CD4-positive, CD25-positive, alpha-beta regulatory T cell (primary cell): ENCODE data around the gene PHIP. TPM values are rescaled to one million over a fixed set of nuclear protein-coding genes. Genes with fewer than 3 reads are reported as not detected.

Experiments
- ATAC-seq, 2 donors: fragments of 150-1000 bp; cut with Tn5 transposase; one replicate each; pipeline ENCODE4 v1.10.0; 2021; ENCODE audit warnings: low read depth in 2 of 2, moderate number of reproducible peaks in 2 of 2, moderate library complexity in 1 of 2
- DNase-seq, 3 donors: peaks; one replicate each; pipeline versions ENCODE4 v3.0.0 to v3.0.0-alpha.2; 2012 to 2022; ENCODE audit warnings: mixed read lengths in 1 of 3
- H3K27ac ChIP-seq: one replicate; pipeline ENCODE4 v1.7.0; 2013; ENCODE audit warnings: mild to moderate bottlenecking, low read length; ENCODE audit not compliant: insufficient read depth, poor library complexity, severe bottlenecking
- H3K27me3 ChIP-seq: one replicate; pipeline ENCODE4 v1.7.0; 2013; ENCODE audit warnings: low read length; ENCODE audit not compliant: control insufficient read depth, insufficient read depth
- H3K36me3 ChIP-seq: one replicate; pipeline ENCODE4 v1.7.0; 2013; ENCODE audit warnings: mild to moderate bottlenecking, low read length, moderate library complexity; ENCODE audit not compliant: control insufficient read depth, insufficient read depth
- H3K4me1 ChIP-seq: 2 replicates; pipeline ENCODE4 v1.7.0; 2013; ENCODE audit warnings: mild to moderate bottlenecking, low read length; ENCODE audit not compliant: insufficient read depth, control insufficient read depth, poor library complexity, severe bottlenecking
- H3K4me3 ChIP-seq: one replicate; pipeline ENCODE4 v1.7.0; 2013; ENCODE audit warnings: low read depth, mild to moderate bottlenecking, low read length, moderate library complexity
- H3K9me3 ChIP-seq, 2 experiments: 1 replicate in 1 of 2; 2 replicates in 1 of 2; pipeline ENCODE4 v1.7.0; 2013; ENCODE audit warnings: low read length in 2 of 2, mild to moderate bottlenecking in 1 of 2, moderate library complexity in 1 of 2; ENCODE audit not compliant: control insufficient read depth in 2 of 2
- H3K27ac Mint-ChIP-seq, 3 donors: one replicate each; pipeline ENCODE4 v1.8.0; 2020 to 2022; ENCODE audit warnings: mild to moderate bottlenecking in 3 of 3, mixed read lengths in 3 of 3, moderate library complexity in 2 of 3
- H3K27me3 Mint-ChIP-seq: one replicate; pipeline ENCODE4 v1.8.0; 2022; ENCODE audit warnings: mild to moderate bottlenecking, mixed read lengths
- H3K36me3 Mint-ChIP-seq: one replicate; pipeline ENCODE4 v1.8.0; 2020; ENCODE audit warnings: mixed read lengths
- H3K4me1 Mint-ChIP-seq, 4 donors: one replicate each; pipeline ENCODE4 v1.8.0; 2020 to 2022; ENCODE audit warnings: mixed read lengths in 4 of 4, mild to moderate bottlenecking in 1 of 4
- H3K4me3 Mint-ChIP-seq, 4 donors: one replicate each; pipeline ENCODE4 v1.8.0; 2020 to 2022; ENCODE audit warnings: mild to moderate bottlenecking in 4 of 4, mixed read lengths in 4 of 4, moderate library complexity in 3 of 4
- H3K9me3 Mint-ChIP-seq, 7 donors: one replicate each; pipeline ENCODE4 v1.8.0; 2020 to 2022; ENCODE audit warnings: mixed read lengths in 7 of 7, mild to moderate bottlenecking in 3 of 7, moderate library complexity in 2 of 7
- polyA plus RNA-seq, 4 donors: library from polyadenylated mRNA; unstranded; fragments of 300-500 nt; fragmentation: Illumina TruSeq; gene quantifications; one replicate each; pipeline ENCODE4 v1.2.3, GENCODE V29; 2021
- total RNA-seq: library from RNA; stranded (reverse); gene quantifications from one replicate; pipeline ENCODE4 v1.2.3, GENCODE V29; 2022

The PHIP gene
- total and polyA plus RNA-seq, 5 donors from 2014 or later: 12.0 to 57.0 (median 13.7) TPM

- H3K27ac Mint-ChIP-seq: peak overlapping the region in 1 of 3 donors; percentile 1
Measured at GRCh38 chr6:79031821-79032590, 46.0 kb downstream of the PHIP start.

DNA sequence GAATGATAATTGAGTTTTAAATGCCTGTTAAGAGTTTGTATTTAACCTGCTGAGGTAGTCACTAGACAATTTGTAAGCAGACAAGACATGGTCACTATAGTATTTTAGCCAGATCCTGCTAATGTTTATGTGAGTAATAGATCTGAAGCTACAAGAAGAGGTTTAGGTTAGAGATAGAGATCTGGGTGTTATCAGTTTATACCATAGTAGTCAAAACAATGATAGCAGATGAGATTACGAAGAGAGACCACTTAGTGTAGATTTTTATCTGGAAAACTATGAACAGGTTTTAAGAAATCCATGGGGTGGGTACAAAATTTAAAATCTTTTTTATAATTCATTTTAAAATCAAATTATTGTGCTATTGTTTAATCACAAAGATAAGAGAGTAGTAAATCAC, 47.5 kb downstream of the PHIP start:
- Mint-ChIP-seq H3K27ac (peak overlapping the region in 1 of 3 donors; percentile 29), H3K4me3 (peak overlapping the region in 2 of 4 donors; percentile 2 to 12), H3K36me3 (peaks cover 29% of the 10 kb centered on the region), H3K27me3 (no peaks in the 10 kb centered on the region), H3K9me3 (no peaks in the 10 kb centered on the region), H3K4me1 (peaks cover 47 to 65% (median 56%) of the 10 kb centered on the region in 4 donors)
- peaks cover 13% of the 10 kb centered on the region for H3K36me3 ChIP-seq
- no peaks in the 10 kb centered on the region for H3K27me3 ChIP-seq
- no peak overlapping the region for H3K27ac ChIP-seq
- no peaks in the 10 kb centered on the region for H3K9me3 ChIP-seq
- peaks cover 3% of the 10 kb centered on the region for H3K4me1 ChIP-seq
- ATAC-seq (no peak), DNase-seq (no peak)
- no peak overlapping the region for H3K4me3 ChIP-seq

More at GRCh38 chr6:79031821-79032590, 46.0 kb downstream of the PHIP start:
- Mint-ChIP-seq H3K9me3 (no peaks in the 10 kb centered on the region), H3K4me3 (no peak overlapping the region), H3K27me3 (no peaks in the 10 kb centered on the region), H3K36me3 (peaks cover 39% of the 10 kb centered on the region), H3K4me1 (peaks cover 44 to 69% (median 59%) of the 10 kb centered on the region in 4 donors)
- Histone ChIP-seq H3K27me3 (no peaks in the 10 kb centered on the region), H3K9me3 (no peaks in the 10 kb centered on the region), H3K36me3 (peaks cover 13% of the 10 kb centered on the region), H3K4me3 (no peak overlapping the region), H3K27ac (no peak overlapping the region), H3K4me1 (peaks cover 3% of the 10 kb centered on the region)
- no peak for DNase-seq
- ATAC-seq: no peak

- Histone ChIP-seq H3K27ac (no peak overlapping the region), H3K4me1 (peaks cover 3% of the 10 kb centered on the region), H3K4me3 (no peak overlapping the region), H3K36me3 (peaks cover 16% of the 10 kb centered on the region), H3K27me3 (no peaks in the 10 kb centered on the region), H3K9me3 (no peaks in the 10 kb centered on the region)
- Mint-ChIP-seq H3K4me3 (peak overlapping the region in 2 of 4 donors; percentile 2 to 12), H3K4me1 (peaks cover 47 to 67% (median 53%) of the 10 kb centered on the region in 4 donors), H3K27me3 (no peaks in the 10 kb centered on the region), H3K27ac (peak overlapping the region in 2 of 3 donors; percentile 29 to 95), H3K36me3 (peaks cover 27% of the 10 kb centered on the region), H3K9me3 (no peaks in the 10 kb centered on the region)
- ATAC-seq (no peak), DNase-seq (no peak)
Measured at GRCh38 chr6:79030023-79030422, 48.0 kb downstream of the PHIP start.

- peaks cover 3% of the 10 kb centered on the region for H3K4me1 ChIP-seq
- H3K27me3 Mint-ChIP-seq: no peaks in the 10 kb centered on the region
- no peaks in the 10 kb centered on the region for H3K9me3 ChIP-seq
- no peaks in the 10 kb centered on the region for H3K27me3 ChIP-seq
- H3K9me3 Mint-ChIP-seq: no peaks in the 10 kb centered on the region
- H3K27ac Mint-ChIP-seq: peak overlapping the region in 2 of 3 donors; percentile 16 to 34
- H3K27ac ChIP-seq: no peak overlapping the region
- DNase-seq (no peak), ATAC-seq (no peak)
- H3K4me1 Mint-ChIP-seq: peaks cover 44 to 63% (median 49%) of the 10 kb centered on the region in 4 donors
- no peak overlapping the region for H3K4me3 ChIP-seq
- peaks cover 25% of the 10 kb centered on the region for H3K36me3 ChIP-seq
- H3K36me3 Mint-ChIP-seq: peaks cover 21% of the 10 kb centered on the region
- no peak overlapping the region for H3K4me3 Mint-ChIP-seq
Measured at GRCh38 chr6:79028641-79029314, 49.3 kb downstream of the PHIP start.

DNA sequence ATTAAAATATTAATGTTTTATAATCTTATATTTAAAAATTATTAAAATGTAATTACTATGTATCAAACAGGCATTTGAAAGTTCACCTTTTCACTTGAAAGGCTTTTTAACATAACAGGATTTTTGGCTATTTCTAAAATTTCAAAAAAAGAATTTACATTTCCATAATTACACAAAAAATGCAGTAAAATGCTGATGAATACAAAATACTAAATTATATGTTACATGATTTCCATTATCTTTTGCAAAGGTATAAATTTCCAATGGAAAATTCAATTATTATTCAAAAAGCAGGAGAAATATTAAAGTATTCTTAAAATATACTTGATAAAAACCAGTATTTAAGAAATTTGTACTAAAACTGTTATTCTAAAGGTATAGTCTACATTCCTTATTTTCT, 66.1 kb downstream of the PHIP start:
- Mint-ChIP-seq H3K9me3 (no peaks in the 10 kb centered on the region), H3K4me1 (peaks cover 13 to 40% (median 25%) of the 10 kb centered on the region in 4 donors), H3K4me3 (no peak overlapping the region), H3K27ac (no peak overlapping the region), H3K27me3 (no peaks in the 10 kb centered on the region), H3K36me3 (peaks cover 46% of the 10 kb centered on the region)
- peaks cover 58% of the 10 kb centered on the region for H3K36me3 ChIP-seq
- ATAC-seq: no peak
- H3K27ac ChIP-seq: no peak overlapping the region
- H3K27me3 ChIP-seq: no peaks in the 10 kb centered on the region
- H3K4me1 ChIP-seq: no peaks in the 10 kb centered on the region
- H3K4me3 ChIP-seq: no peak overlapping the region
- DNase-seq: no peak
- H3K9me3 ChIP-seq: no peaks in the 10 kb centered on the region

- no peak overlapping the region for H3K27ac Mint-ChIP-seq
- H3K9me3 Mint-ChIP-seq: no peaks in the 10 kb centered on the region
- H3K27ac ChIP-seq: no peak overlapping the region
- H3K9me3 ChIP-seq: no peaks in the 10 kb centered on the region
- no peaks in the 10 kb centered on the region for H3K27me3 ChIP-seq
- no peak overlapping the region for H3K4me3 ChIP-seq
- no peak for DNase-seq
- H3K36me3 Mint-ChIP-seq: peaks cover 36% of the 10 kb centered on the region
- H3K4me1 ChIP-seq: no peaks in the 10 kb centered on the region
- no peaks in the 10 kb centered on the region for H3K27me3 Mint-ChIP-seq
- peaks cover 46% of the 10 kb centered on the region for H3K36me3 ChIP-seq
- ATAC-seq: no peak
- peaks cover 14 to 39% (median 22%) of the 10 kb centered on the region in 4 donors for H3K4me1 Mint-ChIP-seq
- no peak overlapping the region for H3K4me3 Mint-ChIP-seq
Measured at GRCh38 chr6:79010422-79010821, 67.6 kb downstream of the PHIP start.

DNA sequence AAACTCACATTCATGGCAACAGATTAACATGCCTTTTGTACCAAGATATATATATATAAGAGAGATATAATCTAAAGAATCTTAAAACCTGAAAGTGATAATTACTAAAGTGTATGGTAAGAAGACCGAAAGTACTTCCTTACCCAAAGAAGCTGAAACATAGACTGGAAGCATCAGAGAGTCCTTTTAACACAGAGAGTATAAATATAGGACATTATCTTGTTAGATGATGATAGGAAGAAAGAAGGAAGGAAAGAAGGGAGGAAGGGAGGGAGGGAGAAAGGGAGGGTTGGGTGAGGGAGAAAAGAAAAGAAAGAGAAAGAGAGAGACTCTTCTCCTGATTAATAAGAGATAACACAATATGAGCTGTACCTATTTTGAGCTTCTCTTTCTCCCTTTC, 68.2 kb downstream of the PHIP start:
- Mint-ChIP-seq H3K36me3 (peaks cover 30% of the 10 kb centered on the region), H3K27ac (no peak overlapping the region), H3K27me3 (no peaks in the 10 kb centered on the region)

More for the DNA sequence above, 68.2 kb downstream of the PHIP start:
- no peaks in the 10 kb centered on the region for H3K9me3 Mint-ChIP-seq
- Histone ChIP-seq H3K27ac (no peak overlapping the region), H3K27me3 (no peaks in the 10 kb centered on the region), H3K4me1 (no peaks in the 10 kb centered on the region), H3K9me3 (no peaks in the 10 kb centered on the region), H3K36me3 (peaks cover 45% of the 10 kb centered on the region), H3K4me3 (no peak overlapping the region)
- H3K4me1 Mint-ChIP-seq: peaks cover 14 to 34% (median 22%) of the 10 kb centered on the region in 4 donors
- no peak overlapping the region for H3K4me3 Mint-ChIP-seq
- ATAC-seq (no peak), DNase-seq (no peak)
